GM21723 (cell line): ENCODE data around the gene COQ8A.

Experiments used
- ATAC-seq: cut with Tn5 transposase; IDR thresholded peaks from one replicate; pipeline ENCODE4 v1.9.1; 2021; ENCODE audit warnings: mild to moderate bottlenecking, moderate library complexity; ENCODE audit not compliant: unreplicated experiment

Gene COQ8A

GRCh38 chr1:227002531-227003049 is 62.5 kb downstream of the COQ8A start:
- no peak for ATAC-seq

GRCh38 chr1:227003165-227003564 is 63.1 kb downstream of the COQ8A start:
- no peak for ATAC-seq

GRCh38 chr1:227004796-227005195 is 64.7 kb downstream of the COQ8A start:
- no peak for ATAC-seq

DNA sequence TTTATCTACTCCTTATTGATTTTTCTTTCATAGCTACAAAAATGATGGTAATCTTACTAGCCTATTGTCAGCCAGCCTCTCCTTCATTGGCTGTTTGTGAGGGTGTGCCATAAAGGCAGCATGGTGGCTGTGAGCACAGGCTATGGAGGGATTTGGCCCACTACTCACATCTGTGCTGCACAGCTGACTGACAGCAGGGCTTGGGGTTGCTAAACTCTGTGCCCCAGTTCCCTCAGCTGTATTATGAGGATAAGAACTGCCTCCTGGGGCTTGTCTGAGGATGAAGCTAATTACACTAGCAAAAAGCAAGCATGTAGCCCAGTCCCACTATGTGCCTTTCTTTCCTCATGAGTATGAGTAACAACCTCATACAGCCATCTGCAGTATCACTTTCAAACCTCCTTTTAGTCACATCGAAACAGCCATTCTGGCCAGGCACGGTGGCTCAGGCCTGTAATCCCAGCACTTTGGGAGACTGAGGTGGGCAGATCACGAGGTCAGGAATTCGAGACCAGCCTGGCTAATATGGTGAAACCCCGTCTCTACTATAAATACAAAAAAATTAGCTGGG is 66.2 kb downstream of the COQ8A start:
- no peak for ATAC-seq

DNA sequence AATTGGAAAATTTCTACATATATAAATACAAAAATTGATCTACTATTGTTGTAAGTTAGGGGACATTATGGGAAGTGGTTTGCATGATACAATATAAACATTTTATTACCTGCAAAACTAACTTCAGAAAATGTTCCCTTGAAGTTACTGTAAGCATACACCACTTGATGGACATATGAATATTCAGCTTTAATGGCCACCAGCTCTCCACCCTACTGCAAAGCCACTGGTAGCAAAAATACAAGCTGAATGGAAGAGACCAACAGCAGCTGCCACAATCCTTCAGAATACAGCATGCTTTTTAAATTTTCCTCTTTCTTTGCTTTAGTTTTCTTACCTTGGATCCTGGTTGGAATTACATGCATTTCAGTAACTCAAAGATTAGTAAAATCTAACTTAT is 69.8 kb downstream of the COQ8A start:
- no peak for ATAC-seq

- ATAC-seq: no peak
Observed at GRCh38 chr1:227010645-227011044, 70.6 kb downstream of the COQ8A start.

DNA sequence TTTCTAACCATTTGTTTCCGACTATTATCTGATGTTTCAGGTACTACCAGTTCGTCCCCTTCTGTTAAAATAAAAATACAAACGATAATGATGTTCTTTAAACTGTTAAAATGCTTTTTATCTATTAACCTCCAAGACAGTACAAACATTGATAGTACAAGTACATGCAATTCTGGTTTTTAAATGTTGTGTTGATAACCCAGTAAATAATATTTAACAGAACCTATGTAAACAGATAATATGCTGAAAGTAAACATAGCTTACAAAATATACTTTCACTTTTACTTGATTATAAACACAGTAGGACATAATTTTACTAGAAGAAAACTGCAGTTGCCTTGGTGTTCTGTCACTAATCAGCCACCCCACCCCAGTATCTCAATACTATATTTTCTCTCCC is 76.9 kb downstream of the COQ8A start:
- ATAC-seq: no peak

DNA sequence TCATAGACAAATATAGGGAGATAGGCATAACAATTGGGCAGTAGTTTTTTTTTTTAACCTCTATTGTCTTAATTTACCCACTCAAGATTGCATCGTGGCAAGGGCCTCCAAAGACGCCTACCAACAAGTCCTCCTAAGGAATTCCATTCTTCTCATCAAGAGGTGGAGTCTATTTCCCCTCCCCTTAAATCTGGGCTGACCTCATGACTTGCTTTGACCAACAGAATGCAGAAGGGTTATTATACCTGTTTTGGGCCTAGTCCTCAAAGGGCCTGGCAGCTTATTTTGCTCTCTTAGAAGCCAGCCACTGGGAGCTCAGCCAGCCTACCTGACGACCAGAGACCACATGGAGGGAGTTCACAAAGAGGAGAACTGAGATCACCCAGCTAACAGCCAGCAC is 92.3 kb downstream of the COQ8A start:
- no peak for ATAC-seq

- ATAC-seq: no peak
Observed at GRCh38 chr1:227033880-227034279, 93.8 kb downstream of the COQ8A start.

- ATAC-seq: no peak
Observed at GRCh38 chr1:227035316-227035715, 95.2 kb downstream of the COQ8A start.

- ATAC-seq: no peak
Observed at GRCh38 chr1:227037121-227037520, 97.0 kb downstream of the COQ8A start.
